Activated CD4-positive, alpha-beta T cell treated with anti-CD3 and anti-CD28 coated beads, Interleukin-2, amount 50 U/mL, for 16 hours (primary cell): Measurements from ENCODE around the gene TPX2.
"Not testable (repeated sequence)": the region's sequence is repeated elsewhere in the genome, so short reads cannot be mapped to it uniquely, and the experiment has no call there.

ENCODE experiments used
- DNase-seq: peaks from one replicate; pipeline ENCODE4 v3.0.0-alpha.2; 2020

TPX2 gene

GRCh38 chr20:31769681-31770080 is 30.6 kb downstream of the TPX2 start:
- DNase-seq: no peak

GRCh38 chr20:31770243-31770642 is 31.2 kb downstream of the TPX2 start:
- no peak for DNase-seq

- no peak for DNase-seq
Measured at GRCh38 chr20:31774408-31774807, 35.3 kb downstream of the TPX2 start.

- DNase-seq: no peak
Measured at GRCh38 chr20:31780839-31781238, 41.7 kb downstream of the TPX2 start.

GRCh38 chr20:31781945-31782344 is 42.9 kb downstream of the TPX2 start:
- DNase-seq: no peak

GRCh38 chr20:31784354-31785044 is 45.4 kb downstream of the TPX2 start:
- DNase-seq: no peak

- no peak for DNase-seq
Measured at GRCh38 chr20:31785089-31785488, 46.0 kb downstream of the TPX2 start.

GRCh38 chr20:31788578-31788977 is 49.5 kb downstream of the TPX2 start:
- no peak for DNase-seq

- DNase-seq: no peak
Measured at GRCh38 chr20:31790401-31790800, 51.3 kb downstream of the TPX2 start.

- no peak for DNase-seq
Measured at GRCh38 chr20:31797364-31797763, 58.3 kb downstream of the TPX2 start.

GRCh38 chr20:31801508-31801907 is 62.4 kb downstream of the TPX2 start:
- DNase-seq: no peak

- no peak for DNase-seq
Measured at GRCh38 chr20:31803552-31804291, 64.6 kb downstream of the TPX2 start.

- DNase-seq: no peak
Measured at GRCh38 chr20:31806564-31807355, 67.7 kb downstream of the TPX2 start.

GRCh38 chr20:31808481-31808880 is 69.4 kb downstream of the TPX2 start:
- DNase-seq: no peak

GRCh38 chr20:31809661-31810060 is 70.6 kb downstream of the TPX2 start:
- DNase-seq: no peak

GRCh38 chr20:31811198-31811597 is 72.1 kb downstream of the TPX2 start:
- DNase-seq: no peak

- no peak for DNase-seq
Measured at GRCh38 chr20:31811796-31812728, 73.0 kb downstream of the TPX2 start.

GRCh38 chr20:31813611-31814010 is 74.5 kb downstream of the TPX2 start:
- DNase-seq: no peak

- not testable (repeated sequence) for DNase-seq
Measured at GRCh38 chr20:31814142-31814541, 75.1 kb downstream of the TPX2 start.

GRCh38 chr20:31815408-31816188 is 76.5 kb downstream of the TPX2 start:
- DNase-seq: no peak

- no peak for DNase-seq
Measured at GRCh38 chr20:31816221-31816620, 77.1 kb downstream of the TPX2 start.

- DNase-seq: no peak
Measured at GRCh38 chr20:31817461-31817860, 78.4 kb downstream of the TPX2 start.
